ENCODE measurements around the gene SOX6. TPM values are rescaled to one million over a fixed set of nuclear protein-coding genes. Genes with fewer than 3 reads are reported as not detected.

Gene SOX6
- total and polyA plus RNA-seq, 2 of the 13 experiments (the other 11 are each of a cell fraction or from before 2014, with no cell fraction given): 2.6 to 11.2 TPM

- no peak for TF ChIP-seq SAFB2 (CRISPR knock-in tag; IDR thresholded peaks at IDR 0.05; ENCODE audit: borderline replicate concordance, low read depth)
- TF ChIP-seq UBTF (CRISPR knock-in tag; IDR thresholded peaks at IDR 0.05): no peak
- TF ChIP-seq ZNF234 (CRISPR knock-in tag; conservative IDR thresholded peaks at IDR 0.05): no peak
- no peak for TF ChIP-seq AGO1 (IDR thresholded peaks at IDR 0.05; ENCODE audit: low read depth, low read length, poor library complexity, severe bottlenecking)
- no peak for TF ChIP-seq GRHL1 (CRISPR knock-in tag; conservative IDR thresholded peaks at IDR 0.05)
- TF ChIP-seq SRY (CRISPR knock-in tag; IDR thresholded peaks at IDR 0.05): no peak
- TF ChIP-seq ZNF24 (IDR thresholded peaks at IDR 0.05): no peak
- peak; percentile 70 for TF ChIP-seq ONECUT2 (CRISPR knock-in tag; IDR thresholded peaks at IDR 0.05)
- TF ChIP-seq ZFP62 (CRISPR knock-in tag; IDR thresholded peaks at IDR 0.05): no peak
- no peak for TF ChIP-seq GABPB1 (CRISPR knock-in tag; IDR thresholded peaks at IDR 0.05)
- TF ChIP-seq NFIC (IDR thresholded peaks at IDR 0.05; ENCODE audit: low read length): peak; percentile 56; the same call in 1 of the 2 replicates
- TF ChIP-seq ATF1 (CRISPR knock-in tag; IDR thresholded peaks at IDR 0.05): peak; percentile 61; the same call in 1 of the 2 replicates
- no peak for TF ChIP-seq ZNF772 (CRISPR knock-in tag; IDR thresholded peaks at IDR 0.05)
- no peak for TF ChIP-seq ZNF337 (CRISPR knock-in tag; IDR thresholded peaks at IDR 0.05; ENCODE audit: borderline replicate concordance, low read depth)
- no peak for TF ChIP-seq DDIT3 (CRISPR knock-in tag; IDR thresholded peaks at IDR 0.05)
- no peak for TF ChIP-seq POGK (CRISPR knock-in tag; conservative IDR thresholded peaks at IDR 0.05)
- no peak for TF ChIP-seq AHR (CRISPR knock-in tag; IDR thresholded peaks at IDR 0.05)
- TF ChIP-seq ZNF329 (CRISPR knock-in tag; IDR thresholded peaks at IDR 0.05; ENCODE audit: low read depth): no peak
- TF ChIP-seq RBM22 (optimal IDR thresholded peaks at IDR 0.05; ENCODE audit: low read length): no peak
- TF ChIP-seq SRSF1 (optimal IDR thresholded peaks at IDR 0.05; ENCODE audit: low read depth, low read length): no peak
- peak; percentile 92; the same call in 1 of the 2 replicates for TF ChIP-seq SMARCE1 (IDR thresholded peaks at IDR 0.05; ENCODE audit: borderline replicate concordance)
- TF ChIP-seq MTERF4 (CRISPR knock-in tag; IDR thresholded peaks at IDR 0.05): no peak
- TF ChIP-seq REXO4 (CRISPR knock-in tag; IDR thresholded peaks at IDR 0.05; ENCODE audit: borderline replicate concordance): no peak
Observed at GRCh38 chr11:16184588-16184987, 171.8 kb downstream of the SOX6 start (continued).
